MM.1S (cell line): Measurements from ENCODE around the gene SMG7.

Source experiments
- DNase-seq: peaks from one replicate; pipeline ENCODE4 v3.0.0-alpha.2; 2015
- H2AFZ ChIP-seq: fragments of 300-600 bp; sonication (generic); 2 replicates; pipeline ENCODE4 v1.6.0; 2016; ENCODE audit warnings: antibody characterized with exemption, low read length
- H3F3A ChIP-seq: fragments of 300-600 bp; sonication (generic); 2 replicates; pipeline ENCODE4 v1.6.1; 2016; ENCODE audit warnings: mild to moderate bottlenecking, antibody characterized with exemption, low read length, moderate library complexity, mixed read lengths; ENCODE audit not compliant: insufficient read depth
- H3K27ac ChIP-seq: fragments of 300-600 bp; sonication (generic); 2 replicates; pipeline ENCODE4 v1.5.1; 2016; ENCODE audit warnings: mild to moderate bottlenecking, low read length
- H3K27me3 ChIP-seq: fragments of 300-600 bp; sonication (generic); replicated peaks from 2 replicates; pipeline ENCODE4 v1.6.0; 2016; ENCODE audit warnings: low read length; ENCODE audit not compliant: insufficient read depth
- H3K36me3 ChIP-seq: fragments of 300-600 bp; sonication (generic); replicated peaks from 2 replicates; pipeline ENCODE4 v1.6.1; 2016; ENCODE audit warnings: mild to moderate bottlenecking, low read length, mixed read lengths; ENCODE audit not compliant: insufficient read depth
- H3K4me1 ChIP-seq: fragments of 300-600 bp; sonication (generic); 2 replicates; pipeline ENCODE4 v1.6.1; 2016; ENCODE audit warnings: low read length, mixed read lengths
- H3K4me2 ChIP-seq: fragments of 300-600 bp; sonication (generic); 2 replicates; pipeline ENCODE4 v1.6.0; 2016; ENCODE audit warnings: low read depth, low read length
- H3K4me3 ChIP-seq: fragments of 300-600 bp; sonication (generic); 2 replicates; pipeline ENCODE4 v1.5.1; 2016; ENCODE audit warnings: low read length, mixed read lengths
- H3K79me2 ChIP-seq: fragments of 300-600 bp; sonication (generic); 2 replicates; pipeline ENCODE4 v1.6.1; 2016; ENCODE audit warnings: mixed run types, low read length, mixed read lengths
- H3K9ac ChIP-seq: fragments of 300-600 bp; sonication (generic); 2 replicates; pipeline ENCODE4 v1.6.1; 2016; ENCODE audit warnings: low read length, mixed read lengths
- H3K9me2 ChIP-seq: fragments of 300-600 bp; sonication (generic); replicated peaks from 2 replicates; pipeline ENCODE4 v1.6.1; 2016; ENCODE audit warnings: mild to moderate bottlenecking, low read length, mixed read lengths; ENCODE audit not compliant: insufficient read depth
- H3K9me3 ChIP-seq: fragments of 300-600 bp; sonication (generic); replicated peaks from 2 replicates; pipeline ENCODE4 v1.6.1; 2016; ENCODE audit warnings: mild to moderate bottlenecking, low read length, mixed read lengths; ENCODE audit not compliant: insufficient read depth
- H4K20me1 ChIP-seq: fragments of 300-600 bp; sonication (generic); 2 replicates; pipeline ENCODE4 v1.6.1; 2016; ENCODE audit warnings: mild to moderate bottlenecking, low read length, moderate library complexity, mixed read lengths; ENCODE audit not compliant: insufficient read depth
- EZH2 ChIP-seq: fragments of 300-600 bp; sonication (generic); optimal IDR thresholded peaks from 2 replicates; pipeline ENCODE3; 2017; ENCODE audit warnings: low read depth, mild to moderate bottlenecking, antibody characterized with exemption, low read length, mixed read lengths
- EZH2phosphoT487 ChIP-seq: fragments of 300-600 bp; sonication (generic); IDR thresholded peaks from 2 replicates; pipeline ENCODE4 v1.6.1; 2018; ENCODE audit warnings: antibody characterized with exemption, low read length
- TF ChIP-seq, protein P1 (sequence below): fragments of 300-600 bp; sonication (generic); IDR thresholded peaks from 2 replicates; pipeline ENCODE4 v1.5.1; 2016; ENCODE audit warnings: antibody characterized with exemption, low read length, mixed read lengths

SMG7 gene

DNA sequence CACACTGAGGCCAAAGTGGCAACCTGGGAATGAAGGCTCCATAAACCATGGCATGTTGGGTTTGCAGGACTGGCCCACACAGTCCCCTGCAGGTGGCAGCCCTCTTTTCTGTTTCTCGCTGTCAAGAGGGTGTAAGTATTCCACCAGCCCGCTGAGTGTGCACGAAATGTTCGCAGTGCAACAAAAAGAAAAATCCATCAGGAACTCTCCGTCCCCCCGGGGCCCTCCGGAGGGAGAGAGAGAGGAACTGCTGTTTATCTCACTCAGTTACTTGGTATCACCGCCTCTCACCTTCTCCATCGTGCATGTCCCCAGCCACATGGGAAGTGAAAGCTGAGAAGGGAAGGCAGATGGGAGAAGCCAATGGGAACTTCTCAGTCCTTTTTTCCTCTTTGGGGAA lies 79.6 kb downstream of the SMG7 start:
- H2AFZ ChIP-seq, result no peak overlapping the region
- no peaks in the 10 kb centered on the region for H3K27me3 ChIP-seq
- H3K36me3 ChIP-seq, result peaks cover 27% of the 10 kb centered on the region
- H3K9me2 ChIP-seq, result no peaks in the 10 kb centered on the region
- H3K4me1 ChIP-seq, result no peaks in the 10 kb centered on the region; the same call in 1 of the 2 replicates
- no peaks in the 10 kb centered on the region for H4K20me1 ChIP-seq
- no peaks in the 10 kb centered on the region for H3K9me3 ChIP-seq
- TF ChIP-seq, protein P1, sequence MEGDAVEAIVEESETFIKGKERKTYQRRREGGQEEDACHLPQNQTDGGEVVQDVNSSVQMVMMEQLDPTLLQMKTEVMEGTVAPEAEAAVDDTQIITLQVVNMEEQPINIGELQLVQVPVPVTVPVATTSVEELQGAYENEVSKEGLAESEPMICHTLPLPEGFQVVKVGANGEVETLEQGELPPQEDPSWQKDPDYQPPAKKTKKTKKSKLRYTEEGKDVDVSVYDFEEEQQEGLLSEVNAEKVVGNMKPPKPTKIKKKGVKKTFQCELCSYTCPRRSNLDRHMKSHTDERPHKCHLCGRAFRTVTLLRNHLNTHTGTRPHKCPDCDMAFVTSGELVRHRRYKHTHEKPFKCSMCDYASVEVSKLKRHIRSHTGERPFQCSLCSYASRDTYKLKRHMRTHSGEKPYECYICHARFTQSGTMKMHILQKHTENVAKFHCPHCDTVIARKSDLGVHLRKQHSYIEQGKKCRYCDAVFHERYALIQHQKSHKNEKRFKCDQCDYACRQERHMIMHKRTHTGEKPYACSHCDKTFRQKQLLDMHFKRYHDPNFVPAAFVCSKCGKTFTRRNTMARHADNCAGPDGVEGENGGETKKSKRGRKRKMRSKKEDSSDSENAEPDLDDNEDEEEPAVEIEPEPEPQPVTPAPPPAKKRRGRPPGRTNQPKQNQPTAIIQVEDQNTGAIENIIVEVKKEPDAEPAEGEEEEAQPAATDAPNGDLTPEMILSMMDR, result no peak
- TF ChIP-seq EZH2 (no peak), EZH2phosphoT487 (no peak)
- no peak overlapping the region for H3K4me2 ChIP-seq
- peaks cover under 1% of the 10 kb centered on the region; the same call in 1 of the 2 replicates for H3K79me2 ChIP-seq
- no peaks in the 10 kb centered on the region for H3F3A ChIP-seq
- DNase-seq, result no peak
- H3K4me3 ChIP-seq, result no peak overlapping the region
- H3K27ac ChIP-seq, result no peak overlapping the region
- H3K9ac ChIP-seq, result no peak overlapping the region

GRCh38 chr1:183552441-183552840 lies 80.1 kb downstream of the SMG7 start:
- Histone ChIP-seq H3K9ac (no peak overlapping the region), H3K4me1 (no peaks in the 10 kb centered on the region), H3K4me2 (no peak overlapping the region), H3K79me2 (no peaks in the 10 kb centered on the region), H3F3A (no peaks in the 10 kb centered on the region), H3K9me2 (no peaks in the 10 kb centered on the region), H2AFZ (no peak overlapping the region), H3K27ac (no peak overlapping the region), H3K4me3 (no peak overlapping the region), H3K36me3 (peaks cover 22% of the 10 kb centered on the region), H4K20me1 (no peaks in the 10 kb centered on the region), H3K27me3 (no peaks in the 10 kb centered on the region), H3K9me3 (no peaks in the 10 kb centered on the region)
- TF ChIP-seq EZH2phosphoT487 (no peak), EZH2 (no peak)
- TF ChIP-seq, protein P1, result no peak
- DNase-seq, result no peak

DNA sequence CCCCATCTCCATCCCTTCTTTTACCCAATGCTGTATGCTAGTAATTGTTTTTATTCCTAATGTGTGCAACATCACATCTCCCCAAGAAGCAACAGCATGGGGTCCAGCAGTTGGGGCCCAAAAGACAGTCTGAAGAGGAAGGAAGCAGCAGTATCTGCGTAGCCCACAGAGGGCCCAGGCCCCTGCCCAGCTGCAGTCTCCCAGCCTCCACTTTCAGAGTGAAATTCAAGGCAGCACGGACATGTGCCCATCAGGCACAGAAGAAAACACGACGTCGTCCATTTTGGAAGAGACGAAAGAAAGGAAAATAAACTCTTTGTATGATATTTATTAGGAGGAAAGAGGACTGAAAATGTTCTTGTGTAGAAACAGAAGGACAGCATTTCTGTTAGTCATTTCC lies 80.6 kb downstream of the SMG7 start:
- no peaks in the 10 kb centered on the region for H3K4me1 ChIP-seq
- no peaks in the 10 kb centered on the region for H3K79me2 ChIP-seq
- no peak overlapping the region for H2AFZ ChIP-seq
- TF ChIP-seq EZH2 (no peak), EZH2phosphoT487 (no peak)
- TF ChIP-seq, protein P1, result no peak
- no peak overlapping the region for H3K9ac ChIP-seq
- H4K20me1 ChIP-seq, result no peaks in the 10 kb centered on the region
- no peak overlapping the region for H3K4me2 ChIP-seq
- no peak overlapping the region for H3K4me3 ChIP-seq
- no peak overlapping the region for H3K27ac ChIP-seq
- DNase-seq, result no peak
- no peaks in the 10 kb centered on the region for H3K27me3 ChIP-seq
- peaks cover 20% of the 10 kb centered on the region for H3K36me3 ChIP-seq
- H3K9me3 ChIP-seq, result no peaks in the 10 kb centered on the region
- H3K9me2 ChIP-seq, result no peaks in the 10 kb centered on the region
- no peaks in the 10 kb centered on the region for H3F3A ChIP-seq
